Mesenchymal stem cell (in vitro differentiated cells and primary cell): ENCODE data around the gene OR2T27.
"Not testable (repeated sequence)": the region's sequence is repeated elsewhere in the genome, so short reads cannot be mapped to it uniquely, and the experiment has no call there.

Source experiments
- DNase-seq: peaks from one replicate; pipeline ENCODE4 v3.0.0-alpha.2; 2013
- H2AFZ ChIP-seq: one replicate; pipeline ENCODE4 v1.6.1; 2013; ENCODE audit warnings: low read depth, mild to moderate bottlenecking, control low read depth, inconsistent platforms, low read length, moderate library complexity
- H2AK5ac ChIP-seq: 2 replicates; pipeline ENCODE4 v1.6.1; 2013; ENCODE audit warnings: low read length, moderate library complexity, mild to moderate bottlenecking, inconsistent platforms; ENCODE audit not compliant: severe bottlenecking
- H2BK120ac ChIP-seq: one replicate; pipeline ENCODE4 v1.6.1; 2013; ENCODE audit warnings: low read depth, mild to moderate bottlenecking, inconsistent platforms, low read length, moderate library complexity
- H2BK12ac ChIP-seq, 2 experiments: one replicate each; pipeline ENCODE4 v1.6.1; 2013; ENCODE audit warnings: inconsistent platforms in 2 of 2, low read length in 2 of 2, mild to moderate bottlenecking in 2 of 2, moderate library complexity in 2 of 2, control low read depth in 1 of 2
- H2BK15ac ChIP-seq: one replicate; pipeline ENCODE4 v1.6.1; 2013; ENCODE audit warnings: mild to moderate bottlenecking, low read depth, inconsistent platforms; ENCODE audit not compliant: poor library complexity, severe bottlenecking
- H2BK5ac ChIP-seq: 2 replicates; pipeline ENCODE4 v1.6.1; 2013; ENCODE audit warnings: low read depth, mild to moderate bottlenecking, low read length, control low read depth, inconsistent platforms; ENCODE audit not compliant: poor library complexity, severe bottlenecking
- H3K14ac ChIP-seq, 2 experiments: one replicate each; pipeline ENCODE4 v1.6.1; 2013; ENCODE audit warnings: inconsistent platforms in 2 of 2, low read length in 2 of 2, control low read depth in 1 of 2, mild to moderate bottlenecking in 1 of 2, moderate library complexity in 1 of 2
- H3K18ac ChIP-seq, 2 experiments: one replicate each; pipeline ENCODE4 v1.6.1; 2013; ENCODE audit warnings: inconsistent platforms in 2 of 2, low read length in 2 of 2, control low read depth in 1 of 2, low read depth in 1 of 2, mild to moderate bottlenecking in 1 of 2
- H3K23ac ChIP-seq, 2 experiments: one replicate each; pipeline ENCODE4 v1.6.1; 2013; ENCODE audit warnings: inconsistent platforms in 2 of 2, low read length in 2 of 2, mild to moderate bottlenecking in 2 of 2, moderate library complexity in 2 of 2, control low read depth in 1 of 2
- H3K27ac ChIP-seq: 2 replicates; pipeline ENCODE4 v1.5.1; 2013; ENCODE audit warnings: mild to moderate bottlenecking, moderate library complexity, low read length, control low read depth, inconsistent platforms; ENCODE audit not compliant: poor library complexity, severe bottlenecking
- H3K27me3 ChIP-seq, 2 experiments: 2 replicates each; pipeline versions ENCODE4 v1.6.1 to v1.7.0; 2013; ENCODE audit warnings: low read length in 2 of 2, mild to moderate bottlenecking in 2 of 2, moderate library complexity in 2 of 2, control low read depth in 1 of 2, inconsistent platforms in 1 of 2; ENCODE audit not compliant: control insufficient read depth in 1 of 2, insufficient read depth in 1 of 2
- H3K36me3 ChIP-seq, 2 experiments: 2 replicates each; pipeline versions ENCODE4 v1.6.1 to v1.7.0; 2013; ENCODE audit warnings: low read length in 2 of 2, control low read depth in 1 of 2, inconsistent platforms in 1 of 2, low read depth in 1 of 2, mild to moderate bottlenecking in 1 of 2; ENCODE audit not compliant: insufficient read depth in 2 of 2, control insufficient read depth in 1 of 2
- H3K4ac ChIP-seq, 2 experiments: one replicate each; pipeline ENCODE4 v1.6.1; 2013; ENCODE audit warnings: inconsistent platforms in 2 of 2, low read length in 2 of 2, mild to moderate bottlenecking in 2 of 2, moderate library complexity in 2 of 2, control low read depth in 1 of 2, low read depth in 1 of 2
- H3K4me1 ChIP-seq: 2 replicates; pipeline ENCODE4 v1.6.1; 2013; ENCODE audit warnings: low read depth, low read length, control low read depth; ENCODE audit not compliant: control insufficient read depth, insufficient read depth
- H3K4me2 ChIP-seq: 2 replicates; pipeline ENCODE4 v1.6.1; 2013; ENCODE audit warnings: low read length, mild to moderate bottlenecking, inconsistent platforms; ENCODE audit not compliant: poor library complexity, severe bottlenecking
- H3K4me3 ChIP-seq, 2 experiments: 2 replicates each; pipeline versions ENCODE4 v1.5.1 to v1.7.0; 2013; ENCODE audit warnings: low read length in 2 of 2, mild to moderate bottlenecking in 2 of 2, control low read depth in 1 of 2, low read depth in 1 of 2; ENCODE audit not compliant: insufficient read depth in 1 of 2
- H3K79me1 ChIP-seq: replicated peaks from 2 replicates; pipeline ENCODE4 v1.6.1; 2013; ENCODE audit warnings: mild to moderate bottlenecking, control low read depth, low read length, inconsistent platforms; ENCODE audit not compliant: poor library complexity, severe bottlenecking
- H3K9ac ChIP-seq: 2 replicates; pipeline ENCODE4 v1.7.0; 2013; ENCODE audit warnings: mild to moderate bottlenecking, low read length, moderate library complexity
- H3K9me3 ChIP-seq: 2 replicates; pipeline ENCODE4 v1.7.0; 2013; ENCODE audit warnings: mild to moderate bottlenecking, low read length; ENCODE audit not compliant: control insufficient read depth
- H4K8ac ChIP-seq: one replicate; pipeline ENCODE4 v1.6.1; 2013; ENCODE audit warnings: inconsistent platforms, mild to moderate bottlenecking, low read length, moderate library complexity
- H4K91ac ChIP-seq: one replicate; pipeline ENCODE4 v1.6.1; 2013; ENCODE audit warnings: mild to moderate bottlenecking, low read length, inconsistent platforms
- WGBS: methylation state at CpG from one replicate; pipeline ENCODE4 v1.1.7; 2013; ENCODE audit warnings: mixed read lengths; 5-methylcytosine and 5-hydroxymethylcytosine counted together

OR2T27 gene

GRCh38 chr1:248640906-248641305, 14.4 kb downstream of the OR2T27 start:
- H3K36me3 ChIP-seq, H3K79me1 ChIP-seq, H3K9me3 ChIP-seq, H3K9ac ChIP-seq, DNase-seq, H2BK120ac ChIP-seq, H3K27me3 ChIP-seq, H4K91ac ChIP-seq, H3K4me1 ChIP-seq, H3K14ac ChIP-seq, H2BK5ac ChIP-seq, H2BK12ac ChIP-seq, H4K8ac ChIP-seq, H3K4ac ChIP-seq, H2BK15ac ChIP-seq, H3K4me2 ChIP-seq, H3K4me3 ChIP-seq, H3K27ac ChIP-seq, H2AK5ac ChIP-seq, H3K23ac ChIP-seq, H2AFZ ChIP-seq, H3K18ac ChIP-seq: not testable (repeated sequence)
- WGBS = no CpG with 5 or more reads among the region's 3 CpGs

- H3K14ac ChIP-seq, H3K4me2 ChIP-seq, H3K27me3 ChIP-seq, H3K23ac ChIP-seq, H2AK5ac ChIP-seq, H2BK12ac ChIP-seq, H4K8ac ChIP-seq, H3K4me1 ChIP-seq, H3K9me3 ChIP-seq, H3K36me3 ChIP-seq, H3K79me1 ChIP-seq, H4K91ac ChIP-seq, H2BK5ac ChIP-seq, H3K18ac ChIP-seq, H2BK120ac ChIP-seq, H3K4me3 ChIP-seq, H3K9ac ChIP-seq, H2BK15ac ChIP-seq, H3K27ac ChIP-seq, H3K4ac ChIP-seq, DNase-seq, H2AFZ ChIP-seq: not testable (repeated sequence)
- WGBS = no CpG with 5 or more reads among the region's 5 CpGs
Observed at GRCh38 chr1:248639652-248640051, 15.7 kb downstream of the OR2T27 start.

GRCh38 chr1:248636612-248637011, 18.7 kb downstream of the OR2T27 start:
- not testable (repeated sequence) for H2AK5ac ChIP-seq, H2BK12ac ChIP-seq, H3K4me1 ChIP-seq, H3K9me3 ChIP-seq, H3K18ac ChIP-seq, H4K8ac ChIP-seq, H2BK5ac ChIP-seq, H3K9ac ChIP-seq, H3K79me1 ChIP-seq, H2BK15ac ChIP-seq, H3K27me3 ChIP-seq, H3K4me3 ChIP-seq, H3K36me3 ChIP-seq, H4K91ac ChIP-seq, H3K4me2 ChIP-seq, H3K14ac ChIP-seq, H2BK120ac ChIP-seq, DNase-seq, H3K23ac ChIP-seq, H3K4ac ChIP-seq, H2AFZ ChIP-seq, H3K27ac ChIP-seq
- no CpG with 5 or more reads among the region's 5 CpGs for WGBS

- not testable (repeated sequence) for H4K8ac ChIP-seq, H2BK5ac ChIP-seq, H3K27me3 ChIP-seq, H4K91ac ChIP-seq, H3K23ac ChIP-seq, H2AFZ ChIP-seq, H3K36me3 ChIP-seq, H2BK12ac ChIP-seq, H3K4me3 ChIP-seq, H3K14ac ChIP-seq, H3K79me1 ChIP-seq, H3K4me2 ChIP-seq, DNase-seq, H3K9ac ChIP-seq, H3K4ac ChIP-seq, H3K27ac ChIP-seq, H2BK15ac ChIP-seq, H3K9me3 ChIP-seq, H3K18ac ChIP-seq, H2AK5ac ChIP-seq, H2BK120ac ChIP-seq, H3K4me1 ChIP-seq
- WGBS = no CpG with 5 or more reads among the region's 2 CpGs
Observed at GRCh38 chr1:248634991-248635390, 20.3 kb downstream of the OR2T27 start, which contains the start of gene OR2T11. Gene OR2T11, minus strand, starts transcription at chr1:248635091. Its CDS starts 7,963 bp downstream, at chr1:248627128.
